ENCODE data around the gene SEC22A.

GRCh38 chr3:123262868-123263267 lies 61.1 kb downstream of the SEC22A start:
- no peak for TF ChIP-seq CTCF (IDR thresholded peaks at IDR 0.05)
- no peak for TF ChIP-seq POLR2A (IDR thresholded peaks at IDR 0.05)
